SKM-1 treated with dmso at 0.1 percent for 144 hours (cell line): ENCODE data around the gene FBXO42.
A peak's percentile ranks its signal among the peaks of the same experiment; 100 is the strongest.

Experiments used
- DNase-seq: peaks from one replicate; lab custom pipeline; 2025; ENCODE audit not compliant: unreplicated experiment; lab: John Stamatoyannopoulos, UW

The FBXO42 gene

GRCh38 chr1:16351994-16352841 is at the start of gene FBXO42:
Gene FBXO42 (minus strand): TSS chr1:16352480. CDS start chr1:16315418, 37,062 bp downstream.
- DNase-seq = peak; percentile 92

GRCh38 chr1:16398371-16398953 is 46.2 kb upstream of the FBXO42 start:
- no peak for DNase-seq

GRCh38 chr1:16397120-16397519 is 44.8 kb upstream of the FBXO42 start:
- DNase-seq = no peak

GRCh38 chr1:16396591-16396990 is 44.3 kb upstream of the FBXO42 start:
- no peak for DNase-seq

- DNase-seq = no peak
These were observed 42.7 kb upstream of the FBXO42 start for GRCh38 chr1:16394977-16395376.

GRCh38 chr1:16393570-16394521 is 41.6 kb upstream of the FBXO42 start:
- DNase-seq = no peak

- DNase-seq = no peak
These were observed 40.7 kb upstream of the FBXO42 start for GRCh38 chr1:16392740-16393569.

- peak; percentile 26 for DNase-seq
These were observed 39.1 kb upstream of the FBXO42 start for GRCh38 chr1:16391411-16391810.

GRCh38 chr1:16387201-16388188 is 35.2 kb upstream of the FBXO42 start:
- DNase-seq = no peak

- DNase-seq = no peak
These were observed 34.3 kb upstream of the FBXO42 start for GRCh38 chr1:16386454-16387113.

GRCh38 chr1:16385659-16386453 is 33.6 kb upstream of the FBXO42 start:
- DNase-seq = no peak

GRCh38 chr1:16383888-16384287 is 31.6 kb upstream of the FBXO42 start:
- no peak for DNase-seq

GRCh38 chr1:16380868-16381267 is 28.6 kb upstream of the FBXO42 start:
- no peak for DNase-seq

- DNase-seq = no peak
These were observed 26.2 kb upstream of the FBXO42 start for GRCh38 chr1:16378443-16378842.

- DNase-seq = no peak
These were observed 24.7 kb upstream of the FBXO42 start for GRCh38 chr1:16376971-16377370.

- no peak for DNase-seq
These were observed 23.5 kb upstream of the FBXO42 start for GRCh38 chr1:16375521-16376340.

- no peak for DNase-seq
These were observed 22.0 kb upstream of the FBXO42 start for GRCh38 chr1:16374266-16374665.
